ENCODE measurements around the gene CCDC184.

CCDC184 gene

DNA sequence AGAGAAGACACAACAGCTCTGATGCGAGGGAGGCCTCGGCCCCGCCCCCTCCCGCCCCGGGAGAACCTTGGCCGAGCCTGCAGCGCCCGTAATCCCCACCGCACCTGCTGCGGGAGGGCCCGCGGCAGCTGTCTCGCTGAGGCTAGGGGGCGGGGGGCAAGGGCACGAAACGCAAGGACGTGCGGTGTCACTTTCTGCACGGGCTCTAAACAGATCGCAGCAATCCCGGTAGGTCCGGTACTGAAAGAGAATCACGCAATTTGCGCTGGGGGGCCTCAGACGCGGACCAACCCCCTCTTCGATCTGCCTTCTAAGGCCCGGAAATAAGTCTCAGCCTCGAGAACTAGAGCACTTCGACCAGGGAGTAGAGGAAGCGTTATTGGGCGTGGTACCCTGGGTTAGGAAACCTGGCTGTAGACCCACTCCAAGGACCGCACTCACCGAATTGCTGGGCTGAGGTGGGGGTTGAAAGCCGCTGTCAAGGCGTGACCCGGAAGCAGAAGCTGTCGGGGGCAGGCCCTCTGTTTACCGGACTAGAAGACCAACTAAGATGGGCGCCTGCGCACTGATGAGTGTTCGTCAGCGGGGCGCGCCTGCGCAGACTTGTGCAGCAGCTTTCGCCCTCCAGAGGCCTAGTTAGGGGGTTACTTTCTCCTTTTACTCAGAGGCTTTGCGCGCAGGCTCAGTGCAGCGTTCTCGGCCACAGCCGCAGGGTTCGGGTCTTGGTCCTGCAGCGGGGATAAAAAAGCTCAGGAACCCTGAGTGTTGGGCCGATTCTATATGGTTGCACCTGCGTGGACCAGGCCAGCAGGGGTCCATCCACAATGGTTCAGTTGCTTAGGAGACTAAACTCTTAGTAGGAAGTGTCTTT, 26.2 kb upstream of the CCDC184 start, which contains the start of gene ASB8:
TSS of gene ASB8 (minus strand) at position 498 of the 871 bp plus-strand sequence. CDS start 4,019 bp downstream, outside the sequence.
- Histone ChIP-seq H3K27me3 (ENCODE audit: low read depth, low read length) (no peaks in the 10 kb centered on the region), H3K79me2 (ENCODE audit: low read length) (peaks cover 13% of the 10 kb centered on the region), H3K9ac (ENCODE audit: low read length) (peak within 1 kb of the TSS; percentile 85), H3K4me1 (ENCODE audit: low read length) (peaks cover 18% of the 10 kb centered on the region), H4K20me1 (ENCODE audit: insufficient read depth, low read length) (no peaks in the 10 kb centered on the region), H3K9me3 (ENCODE audit: insufficient read depth, low read length) (no peaks in the 10 kb centered on the region), H3K36me3 (replicated peaks; ENCODE audit: low read depth, low read length) (peaks cover 6% of the 10 kb centered on the region), H3K4me2 (ENCODE audit: low read length) (peak within 1 kb of the TSS; percentile 97), H3K27ac (ENCODE audit: low read length) (peak within 1 kb of the TSS; percentile 69), H3K4me3 (ENCODE audit: low read length) (peak within 1 kb of the TSS; percentile 96), H2AFZ (ENCODE audit: low read depth, low read length) (peak within 1 kb of the TSS; percentile 98)
- TF ChIP-seq, protein P1, sequence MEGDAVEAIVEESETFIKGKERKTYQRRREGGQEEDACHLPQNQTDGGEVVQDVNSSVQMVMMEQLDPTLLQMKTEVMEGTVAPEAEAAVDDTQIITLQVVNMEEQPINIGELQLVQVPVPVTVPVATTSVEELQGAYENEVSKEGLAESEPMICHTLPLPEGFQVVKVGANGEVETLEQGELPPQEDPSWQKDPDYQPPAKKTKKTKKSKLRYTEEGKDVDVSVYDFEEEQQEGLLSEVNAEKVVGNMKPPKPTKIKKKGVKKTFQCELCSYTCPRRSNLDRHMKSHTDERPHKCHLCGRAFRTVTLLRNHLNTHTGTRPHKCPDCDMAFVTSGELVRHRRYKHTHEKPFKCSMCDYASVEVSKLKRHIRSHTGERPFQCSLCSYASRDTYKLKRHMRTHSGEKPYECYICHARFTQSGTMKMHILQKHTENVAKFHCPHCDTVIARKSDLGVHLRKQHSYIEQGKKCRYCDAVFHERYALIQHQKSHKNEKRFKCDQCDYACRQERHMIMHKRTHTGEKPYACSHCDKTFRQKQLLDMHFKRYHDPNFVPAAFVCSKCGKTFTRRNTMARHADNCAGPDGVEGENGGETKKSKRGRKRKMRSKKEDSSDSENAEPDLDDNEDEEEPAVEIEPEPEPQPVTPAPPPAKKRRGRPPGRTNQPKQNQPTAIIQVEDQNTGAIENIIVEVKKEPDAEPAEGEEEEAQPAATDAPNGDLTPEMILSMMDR (IDR thresholded peaks at IDR 0.05; ENCODE audit: low read depth, low read length) = peak; percentile 44
- no peak for TF ChIP-seq EZH2phosphoT487 (IDR thresholded peaks at IDR 0.05; ENCODE audit: low read depth)

DNA sequence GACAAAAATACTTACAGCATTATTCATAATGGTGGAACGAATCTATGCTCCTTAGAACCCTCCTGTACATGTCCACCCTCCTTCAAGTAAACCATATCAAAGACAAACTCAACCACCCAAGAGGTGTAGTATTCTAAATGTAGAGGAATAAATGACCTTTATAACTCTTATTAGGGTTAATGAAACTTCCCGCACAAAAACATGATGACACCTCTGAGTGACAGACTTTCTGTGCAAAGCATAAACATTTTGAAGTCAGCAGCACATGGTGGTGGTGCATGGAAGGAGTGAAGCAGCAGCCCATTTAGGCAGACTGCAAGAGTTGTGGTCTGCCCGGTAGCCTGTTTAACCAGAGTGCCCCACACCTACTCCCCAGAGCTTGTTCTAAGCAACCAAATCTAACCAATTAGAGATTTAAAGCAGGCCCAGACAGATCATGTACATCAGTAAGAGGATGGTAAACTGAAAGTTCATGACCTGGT, 25.5 kb upstream of the CCDC184 start:
- no peak for TF ChIP-seq EZH2phosphoT487 (IDR thresholded peaks at IDR 0.05; ENCODE audit: low read depth)
- TF ChIP-seq, protein P1 (IDR thresholded peaks at IDR 0.05; ENCODE audit: low read depth, low read length) = no peak
- Histone ChIP-seq H3K4me3 (ENCODE audit: low read length) (peak overlapping the region; percentile 96), H3K27ac (ENCODE audit: low read length) (peak overlapping the region; percentile 69), H3K4me2 (ENCODE audit: low read length) (peak overlapping the region; percentile 97), H4K20me1 (ENCODE audit: insufficient read depth, low read length) (no peaks in the 10 kb centered on the region), H3K9ac (ENCODE audit: low read length) (peak overlapping the region; percentile 85), H3K4me1 (ENCODE audit: low read length) (peaks cover 11% of the 10 kb centered on the region), H3K36me3 (replicated peaks; ENCODE audit: low read depth, low read length) (peaks cover 4% of the 10 kb centered on the region), H3K79me2 (ENCODE audit: low read length) (peaks cover 13% of the 10 kb centered on the region), H3K9me3 (ENCODE audit: insufficient read depth, low read length) (no peaks in the 10 kb centered on the region), H3K27me3 (ENCODE audit: low read depth, low read length) (no peaks in the 10 kb centered on the region), H2AFZ (ENCODE audit: low read depth, low read length) (peak overlapping the region; percentile 98)

DNA sequence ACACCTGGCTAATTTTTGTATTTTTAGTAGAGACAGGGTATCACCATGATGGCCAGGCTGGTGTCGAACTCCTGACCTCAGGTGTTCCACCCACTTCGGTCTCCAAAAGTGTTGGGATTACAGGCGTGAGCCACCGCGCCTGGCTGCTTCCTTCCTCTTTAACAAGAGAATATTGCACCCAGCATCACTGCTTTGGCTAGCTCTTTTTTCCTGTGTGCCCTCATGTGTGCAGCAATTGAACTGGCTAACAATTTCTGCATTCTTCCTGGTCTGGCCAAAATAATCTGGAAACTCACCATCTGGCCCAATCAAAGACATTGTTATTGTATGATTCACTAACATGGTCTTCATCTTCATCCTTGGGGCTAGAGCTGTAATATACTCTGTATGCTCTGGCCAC, 23.4 kb upstream of the CCDC184 start:
- Histone ChIP-seq H4K20me1 (ENCODE audit: insufficient read depth, low read length) (no peaks in the 10 kb centered on the region), H3K4me2 (ENCODE audit: low read length) (no peak overlapping the region), H3K9ac (ENCODE audit: low read length) (no peak overlapping the region), H3K27ac (ENCODE audit: low read length) (no peak overlapping the region), H3K4me3 (ENCODE audit: low read length) (no peak overlapping the region), H3K4me1 (ENCODE audit: low read length) (peaks cover 6% of the 10 kb centered on the region), H3K9me3 (ENCODE audit: insufficient read depth, low read length) (no peaks in the 10 kb centered on the region), H3K27me3 (ENCODE audit: low read depth, low read length) (no peaks in the 10 kb centered on the region), H2AFZ (ENCODE audit: low read depth, low read length) (no peak overlapping the region), H3K79me2 (ENCODE audit: low read length) (peaks cover 13% of the 10 kb centered on the region), H3K36me3 (replicated peaks; ENCODE audit: low read depth, low read length) (no peaks in the 10 kb centered on the region)
- TF ChIP-seq, protein P1 (IDR thresholded peaks at IDR 0.05; ENCODE audit: low read depth, low read length) = no peak
- TF ChIP-seq EZH2phosphoT487 (IDR thresholded peaks at IDR 0.05; ENCODE audit: low read depth) = no peak

DNA sequence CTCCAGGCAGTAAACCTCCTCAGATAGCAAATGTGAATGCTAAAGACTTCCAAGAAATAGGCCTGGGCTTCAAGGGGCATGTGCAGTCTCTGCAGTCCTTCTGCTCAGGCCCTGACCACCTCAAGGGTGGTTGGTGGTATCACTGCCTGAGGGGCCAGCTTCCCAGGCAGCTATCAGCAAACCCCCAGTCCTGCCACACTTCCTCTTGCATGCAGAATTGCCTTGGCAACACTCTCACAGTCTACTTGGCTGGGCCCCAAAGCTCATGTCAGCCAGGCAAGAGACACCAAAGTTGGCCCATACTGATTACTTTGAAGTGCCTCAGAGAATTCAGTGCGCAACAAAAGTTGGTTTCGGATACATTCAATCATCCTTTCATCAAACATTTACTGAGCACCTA, 22.6 kb upstream of the CCDC184 start:
- no peaks in the 10 kb centered on the region for H3K27me3 ChIP-seq (ENCODE audit: low read depth, low read length)
- no peak overlapping the region for H3K27ac ChIP-seq (ENCODE audit: low read length)
- H3K9ac ChIP-seq (ENCODE audit: low read length) = no peak overlapping the region
- no peak overlapping the region for H3K4me2 ChIP-seq (ENCODE audit: low read length)
- peaks cover 13% of the 10 kb centered on the region for H3K79me2 ChIP-seq (ENCODE audit: low read length)
- no peak overlapping the region for H3K4me3 ChIP-seq (ENCODE audit: low read length)
- H3K36me3 ChIP-seq (replicated peaks; ENCODE audit: low read depth, low read length) = no peaks in the 10 kb centered on the region
- TF ChIP-seq, protein P1 (IDR thresholded peaks at IDR 0.05; ENCODE audit: low read depth, low read length) = no peak
- no peak for TF ChIP-seq EZH2phosphoT487 (IDR thresholded peaks at IDR 0.05; ENCODE audit: low read depth)
- H2AFZ ChIP-seq (ENCODE audit: low read depth, low read length) = no peak overlapping the region; the same call in 1 of the 2 replicates
- peaks cover 6% of the 10 kb centered on the region for H3K4me1 ChIP-seq (ENCODE audit: low read length)
- H3K9me3 ChIP-seq (ENCODE audit: insufficient read depth, low read length) = no peaks in the 10 kb centered on the region
- H4K20me1 ChIP-seq (ENCODE audit: insufficient read depth, low read length) = no peaks in the 10 kb centered on the region
